Bronchial epithelial cell (primary cell): ENCODE measurements around the gene LRRC4C. TPM values are rescaled to one million over a fixed set of nuclear protein-coding genes. Genes with fewer than 3 reads are reported as not detected.

Experiments
- DNase-seq: peaks from one replicate; pipeline ENCODE4 v3.0.0-alpha.2; 2010; ENCODE audit warnings: low read depth
- FAIRE-seq: peaks from 2 replicates; lab custom pipeline; 2011; peaks lifted over from hg19 to GRCh38; lab: Jason Lieb, UNC
- H3K27me3 ChIP-seq: 2 replicates; pipeline ENCODE4 v1.5.1; 2011; ENCODE audit warnings: low read length; ENCODE audit not compliant: control insufficient read depth, insufficient read depth
- H3K36me3 ChIP-seq: 2 replicates; pipeline ENCODE4 v1.5.1; 2011; ENCODE audit warnings: low read length; ENCODE audit not compliant: control insufficient read depth, insufficient read depth
- H3K4me3 ChIP-seq: 2 replicates; pipeline ENCODE4 v1.5.1; 2011; ENCODE audit warnings: mild to moderate bottlenecking, low read depth, low read length, control low read depth
- total RNA-seq: library from RNA; depleted of rRNA; stranded (reverse); fragments of >200 nt; gene quantifications from 2 replicates; pipeline ENCODE4 v1.2.1, GENCODE V29; 2014
- TF ChIP-seq, protein P1 (sequence below): IDR thresholded peaks from 2 replicates; pipeline ENCODE4 v1.5.1; 2011; ENCODE audit warnings: mild to moderate bottlenecking, moderate library complexity, low read length, control low read depth, inconsistent platforms; ENCODE audit not compliant: insufficient read depth, severe bottlenecking

Gene LRRC4C
- total RNA-seq, 1 donor from 2014 or later = not detected

GRCh38 chr11:41392596-41392995, 66.9 kb downstream of the LRRC4C start:
- FAIRE-seq (no peak), DNase-seq (no peak)
- Histone ChIP-seq H3K27me3 (no peaks in the 10 kb centered on the region), H3K36me3 (no peaks in the 10 kb centered on the region), H3K4me3 (no peak overlapping the region)
- TF ChIP-seq, protein P1, sequence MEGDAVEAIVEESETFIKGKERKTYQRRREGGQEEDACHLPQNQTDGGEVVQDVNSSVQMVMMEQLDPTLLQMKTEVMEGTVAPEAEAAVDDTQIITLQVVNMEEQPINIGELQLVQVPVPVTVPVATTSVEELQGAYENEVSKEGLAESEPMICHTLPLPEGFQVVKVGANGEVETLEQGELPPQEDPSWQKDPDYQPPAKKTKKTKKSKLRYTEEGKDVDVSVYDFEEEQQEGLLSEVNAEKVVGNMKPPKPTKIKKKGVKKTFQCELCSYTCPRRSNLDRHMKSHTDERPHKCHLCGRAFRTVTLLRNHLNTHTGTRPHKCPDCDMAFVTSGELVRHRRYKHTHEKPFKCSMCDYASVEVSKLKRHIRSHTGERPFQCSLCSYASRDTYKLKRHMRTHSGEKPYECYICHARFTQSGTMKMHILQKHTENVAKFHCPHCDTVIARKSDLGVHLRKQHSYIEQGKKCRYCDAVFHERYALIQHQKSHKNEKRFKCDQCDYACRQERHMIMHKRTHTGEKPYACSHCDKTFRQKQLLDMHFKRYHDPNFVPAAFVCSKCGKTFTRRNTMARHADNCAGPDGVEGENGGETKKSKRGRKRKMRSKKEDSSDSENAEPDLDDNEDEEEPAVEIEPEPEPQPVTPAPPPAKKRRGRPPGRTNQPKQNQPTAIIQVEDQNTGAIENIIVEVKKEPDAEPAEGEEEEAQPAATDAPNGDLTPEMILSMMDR = no peak

DNA sequence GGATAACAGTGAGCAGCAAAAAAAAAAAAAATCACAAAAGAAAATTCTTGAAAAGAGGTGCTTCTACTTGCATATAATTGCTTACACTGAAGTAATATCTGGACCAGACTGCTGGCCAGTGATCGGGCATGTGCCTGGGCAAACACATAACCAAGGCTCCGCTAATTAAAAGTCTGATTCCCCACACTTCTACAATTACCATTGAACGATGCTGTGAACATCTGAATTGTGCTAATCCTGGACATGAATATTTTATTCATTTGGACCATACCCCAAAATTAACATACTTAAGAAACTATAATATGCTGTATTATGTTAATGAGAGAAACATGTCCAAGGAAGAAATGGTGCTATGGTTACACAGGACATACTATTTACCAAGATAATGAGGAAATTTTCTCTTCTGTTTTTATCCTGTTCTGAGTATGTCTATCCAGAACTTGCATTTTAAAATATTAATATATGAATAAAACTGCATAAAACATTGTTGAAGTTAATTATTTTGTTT, 69.8 kb downstream of the LRRC4C start:
- Histone ChIP-seq H3K4me3 (no peak overlapping the region), H3K36me3 (no peaks in the 10 kb centered on the region), H3K27me3 (no peaks in the 10 kb centered on the region)
- no peak for FAIRE-seq
- TF ChIP-seq, protein P1 = no peak
- no peak for DNase-seq

GRCh38 chr11:41384329-41384728, 75.1 kb downstream of the LRRC4C start:
- no peaks in the 10 kb centered on the region for H3K27me3 ChIP-seq
- no peak for FAIRE-seq
- no peak overlapping the region for H3K4me3 ChIP-seq
- TF ChIP-seq, protein P1 = no peak
- DNase-seq = no peak
- no peaks in the 10 kb centered on the region for H3K36me3 ChIP-seq

GRCh38 chr11:41383768-41384167, 75.7 kb downstream of the LRRC4C start:
- no peak overlapping the region for H3K4me3 ChIP-seq
- FAIRE-seq (no peak), DNase-seq (no peak)
- no peaks in the 10 kb centered on the region for H3K36me3 ChIP-seq
- TF ChIP-seq, protein P1 = no peak
- H3K27me3 ChIP-seq = no peaks in the 10 kb centered on the region

DNA sequence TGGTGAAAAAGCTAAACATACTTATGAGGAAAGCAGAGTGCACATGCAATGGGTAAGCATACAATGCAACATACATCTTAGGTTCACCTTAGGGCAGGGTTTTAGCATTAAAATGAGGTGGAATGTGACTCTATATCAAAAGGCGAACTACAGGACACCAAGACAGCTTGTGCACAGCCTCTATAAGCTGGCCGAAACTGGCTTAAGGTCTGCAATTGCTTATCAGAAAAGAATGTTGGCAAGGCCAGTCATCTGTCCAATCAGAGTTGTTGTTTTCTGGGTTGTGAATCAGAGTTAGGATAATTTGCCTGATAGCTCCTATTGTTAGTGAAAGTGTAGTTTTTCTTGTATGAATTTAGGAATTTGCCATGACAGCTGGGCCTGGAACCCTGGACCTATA, 76.5 kb downstream of the LRRC4C start:
- Histone ChIP-seq H3K36me3 (no peaks in the 10 kb centered on the region), H3K4me3 (no peak overlapping the region), H3K27me3 (no peaks in the 10 kb centered on the region)
- DNase-seq = peak; percentile 17
- FAIRE-seq = no peak
- TF ChIP-seq, protein P1 = no peak

DNA sequence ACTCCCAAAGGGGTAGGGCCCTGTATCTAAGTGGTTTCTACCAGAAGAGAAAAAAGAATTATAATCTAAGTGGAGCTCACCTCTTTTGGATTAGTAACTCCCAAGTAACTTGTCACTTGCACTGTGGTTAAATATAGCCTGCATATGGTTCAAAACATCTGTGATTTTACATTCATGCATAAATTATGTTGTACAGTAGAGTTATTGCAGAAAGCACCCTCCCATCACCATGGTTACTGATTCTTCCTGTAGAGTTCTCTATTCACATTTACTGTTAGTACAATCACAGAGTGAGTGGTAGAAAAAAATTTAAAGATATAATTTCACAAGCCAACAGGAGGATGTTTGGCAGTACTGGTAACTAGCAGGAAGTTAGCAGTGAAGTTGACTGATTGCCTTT, 80.4 kb downstream of the LRRC4C start:
- Histone ChIP-seq H3K36me3 (no peaks in the 10 kb centered on the region), H3K27me3 (no peaks in the 10 kb centered on the region), H3K4me3 (no peak overlapping the region)
- TF ChIP-seq, protein P1 = no peak
- DNase-seq (no peak), FAIRE-seq (no peak)
